Measurements from ENCODE around the gene SCTR. TPM values are rescaled to one million over a fixed set of nuclear protein-coding genes. Genes with fewer than 3 reads are reported as not detected.

The SCTR gene
- total and polyA plus RNA-seq, 2 of the 8 experiments (the other 6 are each of a cell fraction or from before 2014, with no cell fraction given): 0.15 TPM; not detected in 1

GRCh38 chr2:119486886-119487285 lies 37.4 kb downstream of the SCTR start:
- no peak overlapping the region for H2AK5ac ChIP-seq (ENCODE audit: low read depth, low read length)
- no peak overlapping the region for H3K14ac ChIP-seq (ENCODE audit: insufficient read length)
- no peaks in the 10 kb centered on the region for H3K79me1 ChIP-seq (ENCODE audit: low read depth, low read length)
- H3K27me3 ChIP-seq (replicated peaks in 1 of 4; ENCODE audit: control insufficient read depth in 3 of 4, extremely low read depth in 1 of 4, insufficient read depth in 3 of 4, low read length in 3 of 4): no peaks in the 10 kb centered on the region; a peak in 1 of 7 replicates
- H3K27ac ChIP-seq (ENCODE audit: low read depth, low read length): no peak overlapping the region
- no peak overlapping the region for H2BK120ac ChIP-seq (replicated peaks; ENCODE audit: low read depth, low read length)
- no peaks in the 10 kb centered on the region for H3K79me2 ChIP-seq (ENCODE audit: control insufficient read depth in 1 of 2, insufficient read depth in 2 of 2, low read length in 2 of 2)
- H3K4me3 ChIP-seq (ENCODE audit: extremely low read depth in 1 of 4, insufficient read depth in 2 of 4, low read depth in 3 of 4, low read length in 4 of 4): no peak overlapping the region
- no peak overlapping the region for H3K4ac ChIP-seq (replicated peaks; ENCODE audit: insufficient read length, low read depth, low read length)
- H3K4me1 ChIP-seq (replicated peaks in 1 of 4; ENCODE audit: control insufficient read depth in 3 of 4, insufficient read depth in 4 of 4, low read length in 3 of 4): peaks cover 0 to 8% (median 3%) of the 10 kb centered on the region in 4 experiments; a peak in 5 of 7 replicates
- H4K91ac ChIP-seq (replicated peaks; ENCODE audit: insufficient read length, low read length): no peak overlapping the region
- TF ChIP-seq TCF12 (IDR thresholded peaks at IDR 0.05; ENCODE audit: low read depth, low read length) (no peak), KDM4A (IDR thresholded peaks at IDR 0.05; ENCODE audit: low read depth, low read length, severe bottlenecking) (no peak), FOSL1 (IDR thresholded peaks at IDR 0.05; ENCODE audit: insufficient read depth, low read depth, low read length) (no peak), SP1 (IDR thresholded peaks at IDR 0.05; ENCODE audit: low read depth, low read length) (no peak), SP4 (IDR thresholded peaks at IDR 0.05; ENCODE audit: low read length) (no peak), CREB1 (IDR thresholded peaks at IDR 0.05) (no peak), CTBP2 (IDR thresholded peaks at IDR 0.05; ENCODE audit: borderline replicate concordance, insufficient read depth, insufficient read length, low read length) (no peak), NANOG (IDR thresholded peaks at IDR 0.05; ENCODE audit: insufficient read depth, low read depth, low read length, poor library complexity, severe bottlenecking) (no peak), JUN (IDR thresholded peaks at IDR 0.05; ENCODE audit: low read depth, low read length) (no peak), TBP (IDR thresholded peaks at IDR 0.05; ENCODE audit: low read depth, low read length) (no peak), PHF8 (conservative IDR thresholded peaks at IDR 0.05; ENCODE audit: low read depth, low read length) (no peak), ZNF274 (IDR thresholded peaks at IDR 0.05; ENCODE audit: borderline replicate concordance, extremely low read depth, low read length) (no peak), POLR2A (IDR thresholded peaks at IDR 0.05; ENCODE audit: control extremely low read depth in 1 of 2, low read depth in 2 of 2, low read length in 2 of 2) (no peak), SRF (IDR thresholded peaks at IDR 0.05; ENCODE audit: low read depth, low read length) (no peak), HDAC6 (IDR thresholded peaks at IDR 0.05; ENCODE audit: low read depth, low read length) (no peak), KDM5A (IDR thresholded peaks at IDR 0.05; ENCODE audit: low read length) (no peak)
- no peak overlapping the region for H3K4me2 ChIP-seq (ENCODE audit: insufficient read depth in 1 of 2, low read depth in 2 of 2, low read length in 2 of 2)
- DNase-seq (ENCODE audit: low read depth in 1 of 2, low spot score in 2 of 2) (no peak), FAIRE-seq (no peak)
- POLR2A ChIA-PET (ENCODE audit: partially characterized antibody): no interaction called here
- no peak overlapping the region for H4K8ac ChIP-seq (ENCODE audit: extremely low read depth, insufficient read depth, low read length)
- CTCF ChIA-PET (ENCODE audit: partially characterized antibody): interaction anchor here (0.6 to 7.1 kb wide), 11 partner anchors 8 to 684 kb away, joined by 3 to 100 read pairs (median 5); no protein-coding TSS in a partner anchor
- no peak overlapping the region for H2BK5ac ChIP-seq (ENCODE audit: low read depth, low read length)
- no peak overlapping the region for H3K9ac ChIP-seq (replicated peaks in 1 of 4; ENCODE audit: extremely low read depth in 1 of 4, low read depth in 3 of 4, low read length in 3 of 4)
- no peak overlapping the region for H2BK20ac ChIP-seq (ENCODE audit: low read length)
- no peak overlapping the region for H2AFZ ChIP-seq (ENCODE audit: low read length)
- no peaks in the 10 kb centered on the region for H3K23me2 ChIP-seq (ENCODE audit: low read depth, low read length)
- no peaks in the 10 kb centered on the region for H3K36me3 ChIP-seq (ENCODE audit: control insufficient read depth in 2 of 4, insufficient read depth in 4 of 4, low read length in 3 of 4)
- no peak overlapping the region for H4K5ac ChIP-seq (ENCODE audit: insufficient read length, low read depth, low read length)
- H3K56ac ChIP-seq (replicated peaks; ENCODE audit: insufficient read length, low read depth, low read length): no peak overlapping the region
- H3K23ac ChIP-seq (ENCODE audit: insufficient read length): no peak overlapping the region
- H4K20me1 ChIP-seq (replicated peaks in 1 of 2; ENCODE audit: control insufficient read depth in 1 of 2, insufficient read depth in 2 of 2, low read length in 2 of 2): no peaks in the 10 kb centered on the region
- WGBS, 2 experiments (ENCODE audit: extremely low coverage in 1 of 2, insufficient coverage in 1 of 2, insufficient read length in 1 of 2, insufficient replicate concordance in 2 of 2, low coverage in 1 of 2, low lambda C conversion rate in 2 of 2, missing lambda C conversion rate in 1 of 2): 85% methylated on average over 7 of the region's 7 CpGs; no CpG with 5 or more reads in 1 of the 2 experiments
- no peak overlapping the region for H3K18ac ChIP-seq (ENCODE audit: extremely low read depth, low read length)
- H2BK15ac ChIP-seq (ENCODE audit: low read length): no peak overlapping the region
- H3K9me3 ChIP-seq (ENCODE audit: insufficient read depth in 2 of 2, low read depth in 1 of 2, low read length in 1 of 2): no peaks in the 10 kb centered on the region
- no peak overlapping the region for H2BK12ac ChIP-seq (ENCODE audit: low read depth, low read length)

Measured in H1 (cell line).